IPS-15b (cell line): ENCODE results near the gene GTPBP4.

ENCODE experiments used
- H3K27me3 ChIP-seq: one replicate; pipeline ENCODE4 v1.6.1; 2013; ENCODE audit warnings: low read length; ENCODE audit not compliant: control insufficient read depth, insufficient read depth
- H3K36me3 ChIP-seq: one replicate; pipeline ENCODE4 v1.6.1; 2013; ENCODE audit warnings: low read length; ENCODE audit not compliant: control insufficient read depth, insufficient read depth
- H3K4me1 ChIP-seq: one replicate; pipeline ENCODE4 v1.6.1; 2013; ENCODE audit warnings: mild to moderate bottlenecking, low read length; ENCODE audit not compliant: control insufficient read depth, insufficient read depth
- H3K4me3 ChIP-seq: one replicate; pipeline ENCODE4 v1.5.1; 2013; ENCODE audit warnings: low read depth, low read length
- H3K9ac ChIP-seq: one replicate; pipeline ENCODE4 v1.6.1; 2013; ENCODE audit warnings: low read depth, mild to moderate bottlenecking, low read length
- H3K9me3 ChIP-seq: one replicate; pipeline ENCODE4 v1.6.1; 2013; ENCODE audit warnings: mild to moderate bottlenecking, low read length; ENCODE audit not compliant: control insufficient read depth, insufficient read depth

The GTPBP4 gene

GRCh38 chr10:983971-984655 lies 4.1 kb upstream of the GTPBP4 start:
- peaks cover 4% of the 10 kb centered on the region for H3K36me3 ChIP-seq
- no peak overlapping the region for H3K4me3 ChIP-seq
- H3K9ac ChIP-seq = no peak overlapping the region
- no peaks in the 10 kb centered on the region for H3K27me3 ChIP-seq
- no peaks in the 10 kb centered on the region for H3K4me1 ChIP-seq
- H3K9me3 ChIP-seq = peaks cover 12% of the 10 kb centered on the region

GRCh38 chr10:985361-985760 lies 2.9 kb upstream of the GTPBP4 start:
- Histone ChIP-seq H3K36me3 (peaks cover 3% of the 10 kb centered on the region), H3K9me3 (peaks cover 8% of the 10 kb centered on the region), H3K27me3 (no peaks in the 10 kb centered on the region), H3K4me3 (no peak overlapping the region), H3K4me1 (no peaks in the 10 kb centered on the region), H3K9ac (no peak overlapping the region)

GRCh38 chr10:986137-986825 lies 2.0 kb upstream of the GTPBP4 start:
- Histone ChIP-seq H3K36me3 (no peaks in the 10 kb centered on the region), H3K27me3 (no peaks in the 10 kb centered on the region), H3K4me3 (no peak overlapping the region), H3K4me1 (no peaks in the 10 kb centered on the region), H3K9ac (no peak overlapping the region), H3K9me3 (no peaks in the 10 kb centered on the region)

- Histone ChIP-seq H3K4me1 (no peaks in the 10 kb centered on the region), H3K27me3 (no peaks in the 10 kb centered on the region), H3K4me3 (peak overlapping the region; percentile 91), H3K36me3 (no peaks in the 10 kb centered on the region), H3K9ac (peak overlapping the region; percentile 94), H3K9me3 (no peaks in the 10 kb centered on the region)
Observed at GRCh38 chr10:986881-987619, 1.2 kb upstream of the GTPBP4 start.

- H3K9ac ChIP-seq = peak overlapping the region; percentile 94
- no peaks in the 10 kb centered on the region for H3K9me3 ChIP-seq
- no peaks in the 10 kb centered on the region for H3K4me1 ChIP-seq
- peak overlapping the region; percentile 91 for H3K4me3 ChIP-seq
- no peaks in the 10 kb centered on the region for H3K36me3 ChIP-seq
- no peaks in the 10 kb centered on the region for H3K27me3 ChIP-seq
Observed at GRCh38 chr10:987620-987869, 689 bp upstream of the GTPBP4 start.

- H3K4me1 ChIP-seq = no peaks in the 10 kb centered on the region
Observed at GRCh38 chr10:988667-989545, 672 bp downstream of the GTPBP4 start.

GRCh38 chr10:990808-991207 lies 2.6 kb downstream of the GTPBP4 start:
- no peak overlapping the region for H3K4me3 ChIP-seq
- H3K27me3 ChIP-seq = no peaks in the 10 kb centered on the region

More at GRCh38 chr10:988667-989545, 672 bp downstream of the GTPBP4 start:
- Histone ChIP-seq H3K9ac (peak overlapping the region; percentile 99), H3K36me3 (peaks cover 10% of the 10 kb centered on the region), H3K4me3 (peak overlapping the region; percentile 91), H3K27me3 (no peaks in the 10 kb centered on the region), H3K9me3 (no peaks in the 10 kb centered on the region)

GRCh38 chr10:992467-992866 lies 4.2 kb downstream of the GTPBP4 start:
- no peaks in the 10 kb centered on the region for H3K4me1 ChIP-seq
- peaks cover 36% of the 10 kb centered on the region for H3K36me3 ChIP-seq
- no peaks in the 10 kb centered on the region for H3K9me3 ChIP-seq
- no peak overlapping the region for H3K9ac ChIP-seq
- no peak overlapping the region for H3K4me3 ChIP-seq
- no peaks in the 10 kb centered on the region for H3K27me3 ChIP-seq

More at GRCh38 chr10:990808-991207, 2.6 kb downstream of the GTPBP4 start:
- no peaks in the 10 kb centered on the region for H3K4me1 ChIP-seq
- H3K9ac ChIP-seq = no peak overlapping the region
- H3K9me3 ChIP-seq = no peaks in the 10 kb centered on the region
- H3K36me3 ChIP-seq = peaks cover 23% of the 10 kb centered on the region

- H3K9ac ChIP-seq = no peak overlapping the region
- H3K4me1 ChIP-seq = no peaks in the 10 kb centered on the region
- peaks cover 39% of the 10 kb centered on the region for H3K36me3 ChIP-seq
- H3K9me3 ChIP-seq = no peaks in the 10 kb centered on the region
- H3K4me3 ChIP-seq = no peak overlapping the region
- H3K27me3 ChIP-seq = no peaks in the 10 kb centered on the region
Observed at GRCh38 chr10:992871-993270, 4.6 kb downstream of the GTPBP4 start.

GRCh38 chr10:994836-995558 lies 6.8 kb downstream of the GTPBP4 start:
- H3K27me3 ChIP-seq = no peaks in the 10 kb centered on the region
- H3K4me1 ChIP-seq = no peaks in the 10 kb centered on the region
- H3K36me3 ChIP-seq = peaks cover 51% of the 10 kb centered on the region
- no peak overlapping the region for H3K9ac ChIP-seq
- H3K9me3 ChIP-seq = no peaks in the 10 kb centered on the region
- H3K4me3 ChIP-seq = no peak overlapping the region

GRCh38 chr10:995559-995926 lies 7.3 kb downstream of the GTPBP4 start:
- H3K36me3 ChIP-seq = peaks cover 54% of the 10 kb centered on the region
- no peak overlapping the region for H3K9ac ChIP-seq
- H3K9me3 ChIP-seq = no peaks in the 10 kb centered on the region
- no peaks in the 10 kb centered on the region for H3K27me3 ChIP-seq
- no peak overlapping the region for H3K4me3 ChIP-seq
- no peaks in the 10 kb centered on the region for H3K4me1 ChIP-seq
